Measurements from ENCODE around the gene KCTD17. TPM values are rescaled to one million over a fixed set of nuclear protein-coding genes. Genes with fewer than 3 reads are reported as not detected.

Gene KCTD17
- total RNA-seq, 1 donor from 2014 or later = 53.7 TPM

DNA sequence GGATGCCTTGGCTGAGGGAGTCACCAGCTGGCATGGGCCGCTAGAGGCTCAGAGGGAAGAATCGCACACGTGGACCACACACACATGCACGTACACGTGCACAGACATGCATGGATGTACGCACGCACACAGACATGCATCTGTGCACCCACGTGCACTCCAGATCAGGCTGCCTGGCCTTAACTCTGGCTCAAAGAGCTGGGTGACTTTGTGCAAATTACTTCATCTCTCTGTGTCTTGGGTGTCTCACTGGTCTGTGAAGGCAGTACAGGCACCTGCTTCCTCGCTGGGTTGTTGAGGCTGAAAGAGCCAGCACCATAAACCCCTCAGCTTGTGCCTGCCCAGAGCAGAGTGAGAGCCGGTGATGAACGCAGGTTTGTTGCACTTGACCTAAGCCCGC lies 29.3 kb downstream of the KCTD17 start:
- no peak overlapping the region for H3K4me3 Mint-ChIP-seq

GRCh38 chr22:37082251-37082873 lies 30.8 kb downstream of the KCTD17 start:
- Mint-ChIP-seq H3K9me3 (no peaks in the 10 kb centered on the region), H3K4me3 (no peak overlapping the region), H3K27me3 (peaks cover 28% of the 10 kb centered on the region), H3K4me1 (ENCODE audit: unreplicated experiment) (peaks cover 4% of the 10 kb centered on the region), H3K27ac (no peak overlapping the region), H3K36me3 (no peaks in the 10 kb centered on the region)
- no peak for TF ChIP-seq CTCF (conservative IDR thresholded peaks at IDR 0.05)
- DNase-seq (ENCODE audit: extremely low spot score, unreplicated experiment) = no peak

More for the DNA sequence above, 29.3 kb downstream of the KCTD17 start:
- Mint-ChIP-seq H3K27me3 (peaks cover 41% of the 10 kb centered on the region), H3K4me1 (ENCODE audit: unreplicated experiment) (peaks cover 4% of the 10 kb centered on the region), H3K36me3 (no peaks in the 10 kb centered on the region), H3K9me3 (no peaks in the 10 kb centered on the region), H3K27ac (no peak overlapping the region)
- DNase-seq (ENCODE audit: extremely low spot score, unreplicated experiment) = no peak
- TF ChIP-seq CTCF (conservative IDR thresholded peaks at IDR 0.05) = no peak

DNA sequence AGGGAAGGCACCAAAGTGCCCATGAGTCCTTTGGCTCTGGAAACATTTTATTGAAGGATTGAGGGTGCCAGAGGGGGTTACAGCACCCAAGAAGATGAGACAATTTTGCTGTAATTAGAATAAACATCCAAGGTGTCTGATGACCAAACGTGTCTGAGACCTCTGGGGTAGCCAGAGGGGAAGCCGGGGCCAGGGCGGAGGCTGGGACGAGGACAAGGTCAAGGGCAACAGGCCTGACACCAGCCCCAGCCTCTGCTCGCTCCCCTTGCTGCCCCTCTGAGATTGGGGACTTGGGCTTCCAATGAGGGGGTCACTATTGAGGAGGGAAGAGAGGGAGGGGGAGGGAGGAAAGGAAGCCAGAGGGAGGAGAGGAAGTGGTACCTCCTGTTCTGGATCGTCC lies 32.4 kb downstream of the KCTD17 start:
- no peaks in the 10 kb centered on the region for H3K9me3 Mint-ChIP-seq
- H3K4me1 Mint-ChIP-seq (ENCODE audit: unreplicated experiment) = peaks cover 3% of the 10 kb centered on the region
- no peak for DNase-seq (ENCODE audit: extremely low spot score, unreplicated experiment)
- H3K4me3 Mint-ChIP-seq = no peak overlapping the region
- no peak overlapping the region for H3K27ac Mint-ChIP-seq
- peaks cover 24% of the 10 kb centered on the region for H3K27me3 Mint-ChIP-seq
- H3K36me3 Mint-ChIP-seq = no peaks in the 10 kb centered on the region
- no peak for TF ChIP-seq CTCF (conservative IDR thresholded peaks at IDR 0.05)

- Mint-ChIP-seq H3K36me3 (no peaks in the 10 kb centered on the region), H3K27ac (no peak overlapping the region), H3K9me3 (no peaks in the 10 kb centered on the region), H3K4me1 (ENCODE audit: unreplicated experiment) (peaks cover 3% of the 10 kb centered on the region), H3K4me3 (no peak overlapping the region), H3K27me3 (peaks cover 19% of the 10 kb centered on the region)
- no peak for TF ChIP-seq CTCF (conservative IDR thresholded peaks at IDR 0.05)
- DNase-seq (ENCODE audit: extremely low spot score, unreplicated experiment) = no peak
Observed at GRCh38 chr22:37084385-37084784, 32.8 kb downstream of the KCTD17 start.

- DNase-seq (ENCODE audit: extremely low spot score, unreplicated experiment) = no peak
- no peak overlapping the region for H3K4me3 Mint-ChIP-seq
- H3K27ac Mint-ChIP-seq = no peak overlapping the region
- no peaks in the 10 kb centered on the region for H3K36me3 Mint-ChIP-seq
- H3K9me3 Mint-ChIP-seq = no peaks in the 10 kb centered on the region
- peaks cover 3% of the 10 kb centered on the region for H3K4me1 Mint-ChIP-seq (ENCODE audit: unreplicated experiment)
- peaks cover 15% of the 10 kb centered on the region for H3K27me3 Mint-ChIP-seq
- TF ChIP-seq CTCF (conservative IDR thresholded peaks at IDR 0.05) = no peak
Observed at GRCh38 chr22:37086184-37086583, 34.6 kb downstream of the KCTD17 start.
